Activated CD4-positive, alpha-beta T cell treated with anti-CD3 and anti-CD28 coated beads, Interleukin-2, amount 50 U/mL, for 48 hours (primary cell): ENCODE results near the gene MECR.
A peak's percentile ranks its signal among the peaks of the same experiment; 100 is the strongest.

Source experiments
- DNase-seq, 2 experiments: peaks; one replicate each; pipeline ENCODE4 v3.0.0-alpha.2; 2020

The MECR gene

GRCh38 chr1:29230553-29231378 is at the start of gene MECR:
Gene MECR (minus strand): TSS chr1:29230934. CDS start chr1:29230906, 28 bp downstream.
- peak; percentile 96 to 97 for DNase-seq

- no peak for DNase-seq
Observed at GRCh38 chr1:29279951-29280391, 49.2 kb upstream of the MECR start.

- no peak for DNase-seq
Observed at GRCh38 chr1:29279406-29279805, 48.7 kb upstream of the MECR start.

GRCh38 chr1:29278124-29278523 is 47.4 kb upstream of the MECR start:
- DNase-seq = no peak

GRCh38 chr1:29275435-29275834 is 44.7 kb upstream of the MECR start:
- no peak for DNase-seq

GRCh38 chr1:29272147-29272907 is 41.6 kb upstream of the MECR start:
- DNase-seq = no peak

GRCh38 chr1:29271724-29272123 is 41.0 kb upstream of the MECR start:
- no peak for DNase-seq

- DNase-seq = no peak
Observed at GRCh38 chr1:29270929-29271521, 40.3 kb upstream of the MECR start.

GRCh38 chr1:29269382-29269781 is 38.6 kb upstream of the MECR start:
- no peak for DNase-seq

- DNase-seq = no peak
Observed at GRCh38 chr1:29267321-29268070, 36.8 kb upstream of the MECR start.

- no peak for DNase-seq
Observed at GRCh38 chr1:29266912-29267311, 36.2 kb upstream of the MECR start.

- DNase-seq = no peak
Observed at GRCh38 chr1:29264773-29265389, 34.1 kb upstream of the MECR start.

GRCh38 chr1:29260531-29260930 is 29.8 kb upstream of the MECR start:
- DNase-seq = no peak

GRCh38 chr1:29259802-29260441 is 29.2 kb upstream of the MECR start:
- DNase-seq = peak; percentile 48 to 50

GRCh38 chr1:29258976-29259801 is 28.5 kb upstream of the MECR start:
- no peak for DNase-seq

- no peak for DNase-seq
Observed at GRCh38 chr1:29258189-29258975, 27.6 kb upstream of the MECR start.

GRCh38 chr1:29256979-29257804 is 26.5 kb upstream of the MECR start:
- no peak for DNase-seq

- DNase-seq = no peak
Observed at GRCh38 chr1:29256394-29256793, 25.7 kb upstream of the MECR start.

- DNase-seq = no peak
Observed at GRCh38 chr1:29255134-29255666, 24.5 kb upstream of the MECR start.
